Adipose tissue (tissue), 3 donors: ENCODE data around the gene ALKBH5. TPM values are rescaled to one million over a fixed set of nuclear protein-coding genes. Genes with fewer than 3 reads are reported as not detected.

Experiments
- H3K27ac ChIP-seq: one replicate; pipeline ENCODE4 v1.5.1; 2013; ENCODE audit warnings: low read depth, low read length
- WGBS, 3 donors: extraction: QIAGEN DNeasy Blood & Tissue Kit; methylation state at CpG; one replicate each; pipeline ENCODE4 v1.1.7; 2013; 5-methylcytosine and 5-hydroxymethylcytosine counted together
- polyA plus RNA-seq, 3 donors: library from polyadenylated mRNA; stranded (reverse); fragments of 200-250 nt; gene quantifications; one replicate each; pipeline ENCODE4 v1.2.3, GENCODE V29; 2013
- donor health status: healthy with polysubstance abuse.
- donor health status: Bipolar disorder and iron deficiency.
- donor health status: healthy.

The ALKBH5 gene
- polyA plus RNA-seq, 3 donors = 21.3 to 50.7 (median 24.4) TPM

DNA sequence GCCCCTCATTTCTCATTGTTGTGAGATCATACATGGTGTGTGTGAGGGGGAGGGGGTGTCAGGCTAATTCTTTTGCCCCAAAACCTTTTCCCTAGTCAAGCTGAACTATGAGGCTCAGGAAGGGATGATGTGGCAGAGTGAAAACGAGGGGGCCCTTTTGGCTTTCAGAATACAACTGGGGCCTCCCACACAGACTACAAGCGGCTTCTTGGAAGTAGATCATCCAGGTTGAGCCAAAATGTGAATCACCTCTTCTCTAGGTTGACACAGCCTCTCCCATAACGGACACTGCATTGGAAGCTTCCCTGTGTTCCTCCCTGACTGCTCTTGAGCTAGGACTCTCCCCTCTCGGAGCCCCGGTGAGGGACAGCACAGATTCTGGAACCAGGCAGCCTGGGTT, 2.3 kb upstream of the ALKBH5 start:
- WGBS, 3 donors = 62 to 85% (median 69%) methylated on average over 5 of the region's 5 CpGs
- H3K27ac ChIP-seq = no peak overlapping the region

DNA sequence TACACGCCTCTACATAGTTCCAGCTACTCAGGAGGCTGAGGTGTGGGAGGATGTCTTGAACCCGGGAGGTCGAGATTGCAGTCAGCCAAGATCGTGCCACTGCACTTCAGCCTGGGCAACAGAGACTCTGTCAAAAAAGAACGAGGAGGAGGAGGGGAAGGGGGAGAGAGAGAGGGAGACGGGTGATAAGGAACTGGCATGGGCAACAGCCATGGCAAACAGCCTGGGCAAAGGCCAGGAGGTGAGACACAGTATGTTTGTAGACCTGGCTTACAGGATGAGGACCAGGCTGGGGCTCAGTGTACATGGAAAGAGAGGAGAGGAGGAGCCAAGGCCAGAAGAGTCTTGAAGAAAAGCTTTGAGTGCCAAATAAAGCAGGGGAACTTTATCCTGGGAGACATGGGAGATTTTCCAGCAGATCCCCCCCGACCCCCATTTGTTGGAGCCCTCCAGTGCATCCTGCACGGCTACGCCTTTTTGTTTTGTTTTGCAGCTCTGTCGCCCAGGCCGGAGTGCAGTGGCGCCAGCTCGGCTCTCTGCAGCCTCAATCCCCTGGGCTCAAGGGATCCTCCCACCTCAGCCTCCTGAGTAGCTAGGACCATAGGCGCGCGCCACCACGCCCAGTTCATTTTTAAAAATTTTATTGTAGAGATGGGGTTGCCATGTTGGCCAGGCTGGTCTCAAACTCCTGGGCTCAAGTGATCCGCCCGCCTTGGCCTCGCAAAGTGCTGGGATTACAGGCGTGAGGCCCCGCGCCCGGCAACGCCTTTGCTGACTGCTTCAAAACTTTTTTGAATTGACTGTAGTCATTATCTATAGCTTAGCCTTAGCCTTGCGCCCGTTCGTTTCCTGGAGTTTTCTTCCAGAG, 1.3 kb upstream of the ALKBH5 start:
- 16 to 26% (median 20%) methylated on average over 28 of the region's 28 CpGs for WGBS, 3 donors
- no peak overlapping the region for H3K27ac ChIP-seq

DNA sequence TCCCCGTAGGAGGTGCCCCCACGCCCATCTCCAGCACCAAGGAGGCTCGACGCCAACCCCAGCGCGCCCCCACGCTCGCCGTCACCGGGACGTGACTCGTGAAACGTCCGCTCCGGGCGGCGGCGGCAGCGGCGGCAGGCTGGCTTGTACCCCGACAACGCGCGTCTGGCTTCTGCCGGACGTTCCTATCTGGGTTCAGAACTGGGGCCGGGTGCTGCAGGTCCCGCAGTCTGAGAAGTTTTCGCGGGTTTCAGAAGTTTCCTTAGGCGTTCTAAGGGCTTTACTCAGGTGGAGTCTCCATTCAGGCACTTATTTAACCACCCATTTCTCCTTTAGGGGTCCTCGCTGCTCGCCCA, 672 bp upstream of the ALKBH5 start:
- WGBS, 3 donors = 0 to 1% (median 1%) methylated on average over 33 of the region's 33 CpGs
- no peak overlapping the region for H3K27ac ChIP-seq

DNA sequence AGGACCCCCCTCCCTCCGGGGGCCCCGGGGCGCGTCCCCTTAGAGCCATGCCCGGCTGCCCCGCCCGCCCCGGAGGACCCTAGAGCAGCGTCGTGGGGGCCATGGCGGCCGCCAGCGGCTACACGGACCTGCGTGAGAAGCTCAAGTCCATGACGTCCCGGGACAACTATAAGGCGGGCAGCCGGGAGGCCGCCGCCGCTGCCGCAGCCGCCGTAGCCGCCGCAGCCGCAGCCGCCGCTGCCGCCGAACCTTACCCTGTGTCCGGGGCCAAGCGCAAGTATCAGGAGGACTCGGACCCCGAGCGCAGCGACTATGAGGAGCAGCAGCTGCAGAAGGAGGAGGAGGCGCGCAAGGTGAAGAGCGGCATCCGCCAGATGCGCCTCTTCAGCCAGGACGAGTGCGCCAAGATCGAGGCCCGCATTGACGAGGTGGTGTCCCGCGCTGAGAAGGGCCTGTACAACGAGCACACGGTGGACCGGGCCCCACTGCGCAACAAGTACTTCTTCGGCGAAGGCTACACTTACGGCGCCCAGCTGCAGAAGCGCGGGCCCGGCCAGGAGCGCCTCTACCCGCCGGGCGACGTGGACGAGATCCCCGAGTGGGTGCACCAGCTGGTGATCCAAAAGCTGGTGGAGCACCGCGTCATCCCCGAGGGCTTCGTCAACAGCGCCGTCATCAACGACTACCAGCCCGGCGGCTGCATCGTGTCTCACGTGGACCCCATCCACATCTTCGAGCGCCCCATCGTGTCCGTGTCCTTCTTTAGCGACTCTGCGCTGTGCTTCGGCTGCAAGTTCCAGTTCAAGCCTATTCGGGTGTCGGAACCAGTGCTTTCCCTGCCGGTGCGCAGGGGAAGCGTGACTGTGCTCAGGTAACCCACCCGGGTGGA, 759 bp downstream of the ALKBH5 start:
- 0 to 1% (median 1%) methylated on average over 79 to 92 of the region's 92 CpGs for WGBS, 3 donors
- H3K27ac ChIP-seq = peak overlapping the region; percentile 86

DNA sequence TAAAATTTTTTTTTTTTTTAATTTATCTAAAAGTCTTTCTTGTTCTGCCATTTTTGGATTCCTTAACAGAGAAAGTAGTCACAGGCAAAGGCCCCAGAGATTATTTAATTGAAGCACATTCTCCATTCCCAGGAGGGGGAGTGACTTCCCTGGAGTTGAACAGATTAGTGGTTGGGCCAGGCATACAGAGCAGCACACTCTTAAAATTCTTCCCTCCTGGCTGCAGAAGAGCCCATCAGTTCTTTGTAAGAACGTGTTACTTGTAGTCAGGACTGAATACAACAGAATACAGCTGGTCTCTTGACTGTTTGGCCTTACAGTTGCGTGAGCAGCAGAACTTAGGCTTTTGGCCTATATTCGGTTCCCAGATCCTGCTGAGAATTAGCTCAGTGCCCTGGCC, 1.8 kb downstream of the ALKBH5 start:
- WGBS, 3 donors = 8 to 30% (median 15%) methylated on average over 3 of the region's 3 CpGs
- no peak overlapping the region for H3K27ac ChIP-seq

DNA sequence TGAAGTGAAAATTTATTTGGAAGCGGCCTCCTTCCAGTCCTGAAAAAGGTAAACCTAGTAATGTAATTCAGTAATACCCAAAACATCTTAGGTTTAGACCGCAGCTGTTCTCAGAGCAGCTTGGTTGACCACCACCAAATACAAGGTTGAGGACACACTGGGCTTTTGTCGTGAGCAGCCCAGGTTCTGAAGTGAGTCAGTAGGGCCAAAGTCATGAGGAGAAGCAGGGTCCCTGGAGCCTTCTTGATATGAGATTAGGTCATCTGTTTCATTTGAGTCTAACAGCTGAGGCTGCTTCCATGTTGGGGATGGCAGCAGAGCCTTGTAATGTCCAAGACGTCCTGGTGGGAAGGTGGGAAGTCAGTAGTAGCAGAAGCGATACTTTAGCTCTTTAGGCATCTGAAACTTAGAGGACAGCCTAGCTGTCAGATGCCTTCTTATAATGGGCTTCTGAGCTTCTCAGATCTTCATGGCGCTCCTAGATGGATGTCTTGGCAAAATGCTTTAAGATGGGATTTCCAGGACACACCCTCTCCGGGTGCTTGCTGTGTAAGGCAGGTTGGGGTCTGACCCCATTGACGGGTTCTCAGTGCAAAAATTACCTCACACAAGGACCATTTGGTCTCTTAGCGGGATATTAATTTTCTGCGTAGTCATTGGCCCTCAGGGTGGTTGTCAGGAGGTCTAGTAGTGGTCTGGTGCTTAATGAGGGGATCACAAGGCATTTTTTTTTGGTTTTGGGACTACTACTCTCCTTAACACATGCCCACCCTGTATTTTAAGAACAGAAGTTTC, 2.4 kb downstream of the ALKBH5 start:
- H3K27ac ChIP-seq = no peak overlapping the region

DNA sequence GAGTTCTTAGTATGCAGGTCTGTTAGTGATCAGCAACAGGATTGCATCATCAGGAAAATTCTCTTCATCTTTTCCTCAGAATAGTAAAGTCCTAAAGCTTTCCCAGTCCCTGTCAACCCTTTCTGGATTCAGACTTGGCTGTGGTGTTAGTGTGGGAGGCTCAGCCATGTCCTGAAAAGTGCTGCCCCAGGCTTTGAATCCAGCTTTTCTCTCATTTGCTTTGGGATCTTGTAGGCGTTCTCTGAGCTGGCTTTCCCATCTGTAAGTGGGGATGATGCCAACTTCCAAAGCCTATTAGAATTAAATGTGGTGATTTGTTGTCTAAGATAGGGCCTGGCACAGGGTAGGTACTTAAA, 3.0 kb downstream of the ALKBH5 start:
- 0 to 52% (median 48%) methylated on average over 1 of the region's 1 CpG for WGBS, 3 donors
- no peak overlapping the region for H3K27ac ChIP-seq

More for the DNA sequence above, 2.4 kb downstream of the ALKBH5 start:
- 45 to 58% (median 50%) methylated on average over 10 of the region's 10 CpGs for WGBS, 3 donors

DNA sequence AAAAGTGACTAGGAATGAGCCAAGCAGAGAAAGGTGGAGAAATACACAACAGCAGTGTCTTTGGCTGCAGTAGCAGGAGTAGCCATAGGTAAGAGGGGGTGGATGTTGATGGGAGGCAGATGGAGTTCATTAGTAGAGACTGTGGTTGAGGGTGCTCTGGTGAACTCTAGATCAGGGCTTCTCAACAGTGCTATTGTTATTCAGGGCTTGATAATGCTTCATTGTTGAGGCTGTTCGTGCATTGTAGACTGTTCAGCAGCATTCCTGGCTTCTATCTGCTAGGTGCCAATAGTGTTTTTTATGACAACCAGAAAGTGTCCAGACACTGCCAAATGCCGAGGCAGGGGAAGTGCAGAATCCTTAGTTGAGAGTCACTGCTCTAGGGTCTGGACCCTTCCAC, 3.6 kb downstream of the ALKBH5 start:
- WGBS, 3 donors = 0 to 33% (median 11%) methylated on average over 2 of the region's 2 CpGs
- H3K27ac ChIP-seq = no peak overlapping the region

DNA sequence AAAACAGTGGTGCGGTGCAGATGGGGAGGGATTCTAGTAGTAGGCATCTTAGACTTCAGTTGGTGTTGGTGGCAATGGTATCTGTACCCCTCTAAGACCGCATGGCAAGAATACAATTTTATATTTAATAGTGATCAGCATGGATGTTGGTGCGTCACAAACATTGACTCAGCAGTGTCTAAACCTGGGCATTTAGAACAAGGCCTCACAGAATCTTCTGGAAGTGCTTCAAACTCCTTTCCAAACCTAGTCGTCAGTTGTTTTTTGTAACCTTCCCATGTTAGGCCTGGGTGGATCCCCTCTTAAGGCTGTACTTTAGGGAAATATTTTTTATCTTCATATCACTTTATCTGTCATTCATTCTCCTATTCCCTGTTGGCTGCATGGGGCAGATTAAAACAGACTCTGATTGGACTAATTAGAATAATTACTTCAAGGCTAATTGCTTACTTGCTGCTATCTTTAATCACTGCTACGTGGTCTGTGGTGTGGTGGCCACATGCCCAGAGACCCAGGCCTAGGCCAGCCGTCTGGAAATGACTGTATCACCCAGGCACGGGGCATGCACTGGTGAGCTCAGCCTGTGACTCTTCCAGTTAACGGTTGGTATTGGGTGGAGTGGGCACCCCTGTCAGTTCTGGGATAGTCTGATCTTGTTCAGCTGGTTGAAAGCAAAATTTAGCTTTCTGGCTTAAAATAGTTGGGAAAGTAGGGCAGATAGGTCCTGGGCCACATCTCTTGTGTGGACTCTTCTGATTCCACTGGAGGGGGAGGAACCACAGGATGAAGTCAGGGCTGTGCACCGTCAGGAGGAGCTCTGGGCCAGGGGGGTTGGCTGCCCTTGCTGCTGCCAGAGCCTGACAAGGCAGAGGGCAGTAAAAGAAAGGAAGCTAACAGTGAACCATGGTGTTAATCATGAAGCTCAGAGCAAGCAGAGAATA, 4.5 kb downstream of the ALKBH5 start:
- H3K27ac ChIP-seq = no peak overlapping the region
- 23 to 44% (median 38%) methylated on average over 9 of the region's 9 CpGs for WGBS, 3 donors

DNA sequence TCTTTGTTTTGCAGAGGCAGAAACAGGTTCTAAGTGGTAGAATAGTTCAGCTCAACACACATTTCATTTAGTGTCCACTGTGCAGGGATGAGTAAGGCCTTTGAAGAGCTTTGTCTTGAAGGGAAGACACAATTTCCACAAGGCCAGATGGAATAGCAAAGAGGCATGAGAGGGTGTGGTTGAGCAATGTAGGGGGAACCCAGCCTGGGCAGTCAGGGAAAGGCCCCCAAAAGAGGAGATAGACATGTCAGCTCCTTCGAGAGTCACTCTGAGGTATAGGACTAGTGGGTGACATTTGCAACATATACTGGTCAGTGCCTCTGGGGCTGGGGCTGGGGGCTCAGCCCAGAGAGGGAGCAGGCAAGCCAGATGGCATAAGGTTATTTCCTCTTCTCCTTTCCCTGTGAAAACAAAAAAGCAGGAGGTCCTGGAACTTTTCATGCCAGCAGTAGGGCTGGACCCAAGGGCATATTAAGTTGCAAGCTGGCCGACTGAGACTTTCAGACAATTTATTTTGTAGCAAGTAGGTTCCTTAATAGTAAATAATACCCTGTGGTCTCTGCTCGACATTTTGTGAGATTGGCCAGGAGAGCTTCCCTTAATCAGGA, 7.1 kb downstream of the ALKBH5 start:
- H3K27ac ChIP-seq = no peak overlapping the region
- WGBS, 3 donors = 34 to 41% (median 35%) methylated on average over 3 of the region's 3 CpGs

DNA sequence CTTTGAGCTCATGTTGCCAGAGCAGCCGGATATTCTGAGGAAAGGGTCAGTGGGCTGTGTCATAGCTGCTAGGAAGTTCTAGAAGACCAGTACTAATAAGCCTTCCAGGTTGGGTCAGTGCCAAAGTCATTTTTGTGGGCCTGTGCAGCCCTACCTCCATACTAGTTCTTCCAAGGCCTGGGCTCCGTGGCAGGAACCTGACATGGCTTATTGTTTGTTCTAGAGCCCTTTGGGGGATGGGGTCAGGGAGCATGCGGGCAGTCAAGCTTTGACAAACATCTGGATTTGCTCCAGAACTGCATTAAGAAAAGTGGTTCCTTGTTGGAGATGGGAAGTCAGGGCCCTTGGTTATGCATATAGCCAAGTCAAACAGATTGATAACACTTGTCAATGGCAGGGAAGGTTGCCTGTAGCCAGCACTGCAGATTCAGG, 7.6 kb downstream of the ALKBH5 start:
- 14 to 43% (median 27%) methylated on average over 3 of the region's 3 CpGs for WGBS, 3 donors
- no peak overlapping the region for H3K27ac ChIP-seq

DNA sequence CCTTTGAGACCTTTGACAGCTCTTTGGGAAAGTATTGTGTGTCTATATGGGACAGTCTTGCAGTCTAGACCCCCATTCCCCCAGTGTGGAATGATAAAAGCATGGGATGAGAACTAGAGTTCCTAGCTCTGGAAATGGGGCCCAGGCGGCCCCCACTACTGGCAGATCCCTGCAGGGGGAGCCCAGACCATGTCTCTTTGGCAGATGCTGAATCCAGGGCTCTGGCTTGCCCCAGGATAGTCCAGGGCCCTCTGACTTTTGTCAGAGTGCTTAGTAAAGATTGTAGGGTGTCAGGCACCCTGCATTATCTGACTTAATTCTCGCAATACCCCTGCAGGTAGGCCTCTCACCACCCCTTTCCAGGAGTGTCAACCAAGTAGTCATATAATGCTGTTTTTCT, 8.3 kb downstream of the ALKBH5 start:
- 72 to 84% (median 79%) methylated on average over 2 of the region's 2 CpGs for WGBS, 3 donors

DNA sequence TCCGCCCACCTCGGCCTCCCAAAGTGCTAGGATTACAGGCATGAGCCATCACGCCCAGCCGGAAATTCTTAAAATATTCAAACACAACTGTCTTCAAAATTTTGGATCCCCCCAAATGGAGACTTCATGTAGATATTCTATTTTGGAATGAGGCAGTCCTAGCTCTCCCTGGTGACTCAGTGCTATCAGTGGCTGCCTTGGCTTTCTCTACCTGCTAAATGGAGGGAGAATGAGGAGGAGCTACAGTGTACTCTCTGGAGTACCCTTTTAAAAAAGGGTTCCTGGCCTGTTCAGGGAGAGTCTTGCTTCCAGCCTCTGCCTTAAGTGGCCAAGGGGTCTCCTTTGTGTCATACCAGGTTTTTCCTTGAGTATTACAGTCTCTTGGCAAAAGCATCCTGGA, 10.8 kb downstream of the ALKBH5 start:
- no peak overlapping the region for H3K27ac ChIP-seq
- WGBS, 3 donors = 86 to 98% (median 96%) methylated on average over 4 of the region's 4 CpGs

More for the DNA sequence above, 8.3 kb downstream of the ALKBH5 start:
- H3K27ac ChIP-seq = no peak overlapping the region

DNA sequence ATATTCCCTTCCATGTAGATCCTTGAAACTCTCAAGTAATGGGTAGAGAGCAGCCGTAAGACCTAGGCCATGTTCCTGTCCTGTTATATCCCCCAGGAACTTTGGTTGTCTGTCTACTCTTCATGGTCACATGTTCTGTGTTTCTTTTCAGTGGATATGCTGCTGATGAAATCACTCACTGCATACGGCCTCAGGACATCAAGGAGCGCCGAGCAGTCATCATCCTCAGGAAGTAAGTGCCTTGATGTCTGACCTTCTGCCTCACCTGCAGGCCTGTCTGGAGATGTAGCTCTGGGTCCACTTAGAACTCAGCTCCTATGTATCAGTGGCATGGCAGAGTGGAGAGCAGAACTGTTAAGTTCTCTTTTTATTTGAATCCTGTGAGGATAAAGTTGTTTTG, 11.2 kb downstream of the ALKBH5 start:
- H3K27ac ChIP-seq = no peak overlapping the region
- WGBS, 3 donors = 73 to 76% (median 76%) methylated on average over 4 of the region's 4 CpGs

DNA sequence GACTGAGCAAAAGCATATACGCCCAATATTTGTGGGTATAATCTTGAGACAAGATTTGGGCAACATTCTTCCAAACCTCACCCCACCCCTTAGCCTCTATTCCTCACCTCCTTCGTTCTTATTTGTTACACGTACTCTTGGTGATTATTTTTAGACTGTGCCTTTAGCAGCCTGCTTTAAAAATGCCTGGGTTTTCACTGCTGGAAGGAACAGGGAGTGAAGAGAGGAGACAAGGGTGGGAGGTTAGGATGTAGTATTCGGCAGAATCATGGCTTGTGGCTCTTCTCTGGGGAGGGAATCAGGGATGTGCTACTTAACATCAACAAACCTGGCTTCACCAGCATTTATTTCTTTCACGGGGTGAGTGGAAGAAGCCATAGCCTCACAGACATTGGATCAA, 11.6 kb downstream of the ALKBH5 start:
- H3K27ac ChIP-seq = no peak overlapping the region
- WGBS, 3 donors = 80 to 86% (median 82%) methylated on average over 5 of the region's 5 CpGs

DNA sequence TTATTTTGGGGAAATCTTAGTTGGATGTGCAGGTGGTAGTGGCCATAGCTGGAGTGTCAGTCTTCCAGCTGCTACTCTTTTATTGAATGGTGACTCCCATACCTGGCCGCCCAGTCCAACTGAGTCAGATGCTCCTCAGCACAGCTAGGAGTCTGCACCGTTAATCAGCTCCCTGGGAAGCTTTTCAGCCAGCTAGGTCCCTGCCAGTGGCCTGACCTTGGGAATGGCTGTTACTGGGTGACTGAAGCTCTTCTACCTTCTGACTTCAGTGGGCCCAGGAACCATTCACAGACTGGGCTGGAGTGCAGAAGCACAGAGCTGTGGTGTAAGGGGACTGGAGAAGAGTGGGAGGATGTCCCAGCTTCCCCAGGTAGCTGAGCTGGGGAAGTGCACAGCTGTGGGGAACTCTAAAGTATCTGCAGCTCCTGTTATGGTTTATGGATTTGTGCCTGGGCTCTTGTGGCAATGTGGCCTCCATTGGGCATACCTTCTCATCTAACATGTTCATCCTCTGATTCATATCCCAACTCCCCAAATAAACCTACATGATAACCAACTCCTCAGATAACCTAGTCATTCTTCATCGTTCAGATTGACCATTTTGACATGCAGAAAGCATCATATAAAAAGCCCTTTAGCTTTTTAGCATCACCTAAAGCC, 14.0 kb downstream of the ALKBH5 start:
- no peak overlapping the region for H3K27ac ChIP-seq
- WGBS, 3 donors = 70 to 88% (median 84%) methylated on average over 3 of the region's 3 CpGs

DNA sequence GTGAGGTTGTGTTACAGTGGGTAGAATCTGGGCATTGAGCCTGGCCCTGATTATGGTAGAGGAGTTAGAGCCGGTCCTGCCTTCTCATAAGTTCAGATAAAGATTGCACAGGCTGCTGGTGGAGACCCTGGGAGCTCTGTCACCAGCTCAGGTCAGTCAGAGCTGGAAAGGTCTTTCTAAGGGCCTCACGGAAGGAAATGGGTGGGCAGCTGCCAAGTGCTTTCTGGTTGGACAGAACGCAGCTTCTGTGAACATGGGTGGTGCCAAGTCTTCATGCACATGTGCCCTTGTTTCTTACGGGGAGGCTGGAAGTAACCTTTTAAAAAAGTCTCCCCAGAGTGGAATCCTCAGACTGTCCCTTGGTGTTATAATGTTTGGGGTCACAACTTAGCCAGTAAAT, 14.9 kb downstream of the ALKBH5 start:
- WGBS, 3 donors = 36 to 45% (median 37%) methylated on average over 4 of the region's 4 CpGs
- H3K27ac ChIP-seq = no peak overlapping the region
